HUDEP-2 (cell line): ENCODE results near the gene MLF2.
"Not testable (repeated sequence)": the region's sequence is repeated elsewhere in the genome, so short reads cannot be mapped to it uniquely, and the experiment has no call there.

Experiments used
- DNase-seq, 76 experiments: peaks; one replicate each; lab custom pipeline; 2025; ENCODE audit not compliant: unreplicated experiment in 76 of 76; lab: John Stamatoyannopoulos, UW

MLF2 gene

GRCh38 chr12:6742834-6743233, 10.1 kb downstream of the MLF2 start:
- DNase-seq, result no peak

- DNase-seq, result not testable (repeated sequence)
Measured at GRCh38 chr12:6742080-6742479, 10.9 kb downstream of the MLF2 start.

DNA sequence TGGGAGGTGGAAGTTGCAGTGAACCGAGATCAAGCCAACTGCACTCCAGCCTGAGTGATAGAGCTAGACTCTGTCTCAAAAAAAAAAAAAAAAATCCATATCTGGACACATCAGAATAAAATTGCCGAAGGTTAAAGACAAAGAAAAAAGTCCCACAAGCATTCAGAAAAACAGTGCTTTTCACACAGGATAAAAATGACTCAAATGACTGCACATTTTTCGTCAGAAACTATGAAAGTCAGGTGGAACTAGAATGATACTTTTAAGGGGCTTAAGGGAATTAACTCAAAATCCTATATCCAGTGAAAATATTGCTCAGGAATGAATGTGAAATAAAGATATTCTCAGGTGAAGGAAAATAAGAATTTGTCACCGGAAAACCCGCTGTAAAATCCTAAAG, 16.2 kb downstream of the MLF2 start:
- no peak for DNase-seq

DNA sequence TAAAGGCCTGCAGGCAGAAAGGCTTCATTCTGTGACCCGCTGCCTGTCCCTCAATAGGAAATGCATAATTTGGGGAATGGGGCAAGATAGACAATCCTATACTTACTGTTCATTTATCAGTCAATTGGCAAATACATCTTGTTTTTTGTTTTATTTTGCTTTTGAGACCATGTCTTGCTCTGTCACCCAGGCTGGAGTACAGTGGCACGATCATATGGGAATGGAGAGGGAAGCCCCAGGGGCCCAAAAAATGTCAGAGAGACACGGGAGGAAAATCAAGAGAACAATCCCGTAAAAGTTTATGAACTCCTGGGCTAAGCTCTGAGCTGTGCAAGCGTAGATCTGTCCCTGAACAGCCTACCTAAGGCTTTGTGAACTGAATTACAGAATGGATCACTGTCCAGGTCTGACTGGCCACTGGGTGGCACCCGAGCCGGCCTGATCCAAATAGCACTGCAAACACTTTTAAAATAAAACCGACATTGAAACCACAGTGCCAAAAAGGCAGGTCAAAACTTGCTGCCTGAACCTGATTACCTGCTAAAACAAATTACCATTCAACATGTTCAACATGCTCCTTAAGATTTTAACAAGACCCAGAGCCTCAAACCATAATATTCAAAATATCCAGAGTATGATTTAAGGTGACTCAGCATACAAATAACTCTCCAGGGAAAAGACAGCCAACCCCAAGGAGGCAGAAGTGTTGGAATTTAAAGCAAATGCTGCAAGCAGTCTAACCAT, 17.3 kb downstream of the MLF2 start:
- peak in 31 of 76 experiments; percentile 3 to 52 (median 21) for DNase-seq

- DNase-seq, result no peak
Measured at GRCh38 chr12:6734506-6735387, 18.2 kb downstream of the MLF2 start.

GRCh38 chr12:6730169-6730568, 22.8 kb downstream of the MLF2 start:
- DNase-seq, result no peak

DNA sequence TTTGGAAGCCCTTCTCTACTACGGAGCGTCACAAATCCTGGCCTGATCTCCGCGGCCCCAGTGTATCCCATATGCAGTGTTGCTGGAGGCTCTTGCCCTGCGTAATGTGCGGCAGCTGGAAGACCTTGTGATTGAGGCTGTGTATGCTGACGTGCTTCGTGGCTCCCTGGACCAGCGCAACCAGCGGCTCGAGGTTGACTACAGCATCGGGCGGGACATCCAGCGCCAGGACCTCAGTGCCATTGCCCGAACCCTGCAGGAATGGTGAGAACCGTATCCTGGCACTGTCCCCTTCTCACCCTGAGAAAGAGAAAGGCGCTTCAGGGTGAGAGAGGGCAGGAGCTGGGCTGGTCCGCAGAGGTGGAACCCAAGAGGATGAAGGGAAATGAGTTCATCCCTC, 23.8 kb downstream of the MLF2 start:
- DNase-seq, result no peak

- no peak for DNase-seq
Measured at GRCh38 chr12:6725350-6725749, 27.6 kb downstream of the MLF2 start.

DNA sequence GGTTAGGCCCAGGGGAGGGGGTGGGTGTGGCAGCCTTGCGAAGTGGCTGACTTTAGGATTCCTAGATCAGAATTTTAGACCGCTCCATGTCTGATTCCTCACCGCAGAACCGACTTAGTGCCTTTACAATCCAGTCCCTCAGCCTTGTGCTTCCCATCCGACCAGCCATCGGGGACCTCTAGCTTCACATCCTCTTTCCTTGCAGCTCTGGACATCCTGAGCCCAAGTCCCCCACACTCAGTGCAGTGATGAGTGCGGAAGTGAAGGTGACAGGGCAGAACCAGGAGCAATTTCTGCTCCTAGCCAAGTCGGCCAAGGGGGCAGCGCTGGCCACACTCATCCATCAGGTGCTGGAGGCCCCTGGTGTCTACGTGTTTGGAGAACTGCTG, 28.5 kb downstream of the MLF2 start:
- peak in 22 of 76 experiments; percentile 7 to 76 (median 37) for DNase-seq

- peak in 75 of 76 experiments; percentile 65 to 99 (median 98) for DNase-seq
Measured at GRCh38 chr12:6723607-6724408, 29.1 kb downstream of the MLF2 start, which contains the start of gene COPS7A. Gene COPS7A (plus strand): TSS chr12:6724046. CDS start chr12:6724657, 611 bp downstream.

DNA sequence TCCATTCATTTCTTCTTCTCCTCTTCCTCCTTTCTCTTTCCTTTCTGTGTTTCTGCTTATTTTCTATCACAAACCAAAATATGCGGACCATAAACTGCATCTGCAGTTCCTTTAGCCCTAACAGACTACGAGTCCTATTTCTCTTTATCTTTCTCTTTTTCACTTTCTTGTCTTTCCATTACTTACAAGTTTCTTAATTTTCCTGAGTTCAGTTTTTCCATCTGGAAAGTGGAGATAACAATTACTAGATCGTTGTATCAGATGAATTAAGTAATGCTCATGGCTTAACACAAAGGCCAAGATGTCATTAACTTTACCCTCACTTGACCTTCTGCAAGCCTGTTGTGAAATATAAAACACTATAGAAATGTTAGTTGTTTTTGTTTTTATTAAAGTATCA, 30.1 kb downstream of the MLF2 start:
- DNase-seq, result peak in 12 of 76 experiments; percentile 5 to 59 (median 14)

GRCh38 chr12:6716874-6717437, 36.0 kb downstream of the MLF2 start:
- DNase-seq, result no peak

DNA sequence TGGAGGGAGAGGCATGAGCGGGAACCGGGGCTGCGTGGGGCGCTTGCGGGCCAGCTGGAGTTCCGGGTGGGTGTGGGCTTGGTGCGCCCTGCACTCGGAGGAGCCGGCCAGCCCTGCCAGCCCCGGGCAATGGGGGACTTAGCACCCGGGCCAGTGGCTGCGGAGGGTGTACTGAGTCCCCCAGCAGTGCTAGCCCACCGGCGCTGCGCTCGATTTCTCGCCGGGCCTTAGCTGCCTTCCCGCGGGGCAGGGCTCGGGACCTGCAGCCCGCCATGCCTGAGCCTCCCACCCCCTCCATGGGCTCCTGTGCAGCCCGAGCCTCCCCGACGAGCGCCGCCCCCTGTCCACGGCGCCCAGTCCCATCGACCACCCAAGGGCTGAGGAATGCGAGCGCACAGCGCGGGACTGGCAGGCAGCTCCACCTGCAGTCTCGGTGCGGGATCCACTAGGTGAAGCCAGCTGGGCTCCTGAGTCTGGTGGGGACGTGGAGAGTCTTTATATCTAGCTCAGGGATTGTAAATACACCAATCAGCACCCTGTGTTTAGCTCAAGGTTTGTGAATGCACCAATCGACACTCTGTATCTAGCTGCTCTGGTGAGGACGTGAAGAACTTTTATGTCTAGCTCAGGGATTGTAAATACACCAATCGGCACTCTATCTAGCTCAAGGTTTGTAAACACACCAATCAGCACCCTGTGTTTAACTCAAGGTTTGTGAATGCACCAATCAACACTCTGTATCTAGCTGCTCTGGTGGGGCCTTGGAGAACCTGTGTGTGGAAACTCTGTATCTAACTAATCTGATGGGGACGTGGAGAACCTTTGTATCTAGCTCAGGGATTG, 36.7 kb downstream of the MLF2 start:
- DNase-seq, result not testable (repeated sequence)

GRCh38 chr12:6708960-6709394, 44.0 kb downstream of the MLF2 start:
- peak in 1 of 76 experiments; percentile 3 for DNase-seq

DNA sequence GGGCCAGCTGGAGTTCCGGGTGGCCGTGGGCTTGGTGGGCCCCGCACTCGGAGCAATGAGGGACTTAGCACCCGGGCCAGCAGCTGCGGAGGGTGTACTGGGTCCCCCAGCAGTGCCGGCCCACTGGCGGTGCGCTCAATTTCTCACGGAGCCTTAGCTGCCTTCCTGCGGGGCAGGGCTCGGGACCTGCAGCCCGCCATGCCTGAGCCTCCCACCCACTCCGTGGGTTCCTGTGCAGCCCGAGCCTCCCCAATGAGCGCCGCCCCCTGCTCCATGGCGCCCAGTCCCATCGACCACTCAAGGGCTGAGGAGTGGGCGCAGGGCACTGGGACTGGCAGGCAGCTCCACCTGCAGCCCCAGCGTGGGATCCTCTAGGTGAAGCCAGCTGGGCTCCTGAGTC, 44.6 kb downstream of the MLF2 start:
- not testable (repeated sequence) for DNase-seq

GRCh38 chr12:6703631-6704030, 49.3 kb downstream of the MLF2 start:
- peak in 3 of 76 experiments; percentile 7 to 13 (median 9) for DNase-seq

- DNase-seq, result no peak
Measured at GRCh38 chr12:6701078-6701768, 51.7 kb downstream of the MLF2 start.

- DNase-seq, result no peak
Measured at GRCh38 chr12:6700646-6701051, 52.3 kb downstream of the MLF2 start, which contains the start of gene PIANP. Gene PIANP (minus strand): TSS chr12:6700815. CDS start chr12:6698061, 2,754 bp downstream.
